Activated naive CD8-positive, alpha-beta T cell treated with anti-CD3 and anti-CD28 coated beads for 36 hours (primary cell): ENCODE data around the gene PHRF1. TPM values are rescaled to one million over a fixed set of nuclear protein-coding genes. Genes with fewer than 3 reads are reported as not detected.

Experiments
- DNase-seq: peaks from one replicate; pipeline ENCODE4 v3.0.0; 2021
- H3K27ac Mint-ChIP-seq: one replicate; pipeline ENCODE4 v1.8.0; 2022; ENCODE audit warnings: mild to moderate bottlenecking, moderate library complexity, mixed read lengths
- H3K27me3 Mint-ChIP-seq: one replicate; pipeline ENCODE4 v1.8.0; 2022; ENCODE audit warnings: mild to moderate bottlenecking, mixed read lengths
- H3K36me3 Mint-ChIP-seq: one replicate; pipeline ENCODE4 v1.8.0; 2021; ENCODE audit warnings: mild to moderate bottlenecking, mixed read lengths
- H3K4me1 Mint-ChIP-seq: one replicate; pipeline ENCODE4 v1.8.0; 2021; ENCODE audit warnings: mixed read lengths
- H3K4me3 Mint-ChIP-seq: one replicate; pipeline ENCODE4 v1.8.0; 2022; ENCODE audit warnings: mild to moderate bottlenecking, moderate library complexity, mixed read lengths
- H3K9me3 Mint-ChIP-seq: one replicate; pipeline ENCODE4 v1.8.0; 2022; ENCODE audit warnings: mixed read lengths
- total RNA-seq, 2 experiments: library from RNA; stranded (reverse); gene quantifications; one replicate each; pipeline ENCODE4 v1.2.3, GENCODE V29; 2021

Gene PHRF1
- total RNA-seq, 2 experiments from 2014 or later = 42.3 to 44.3 TPM

DNA sequence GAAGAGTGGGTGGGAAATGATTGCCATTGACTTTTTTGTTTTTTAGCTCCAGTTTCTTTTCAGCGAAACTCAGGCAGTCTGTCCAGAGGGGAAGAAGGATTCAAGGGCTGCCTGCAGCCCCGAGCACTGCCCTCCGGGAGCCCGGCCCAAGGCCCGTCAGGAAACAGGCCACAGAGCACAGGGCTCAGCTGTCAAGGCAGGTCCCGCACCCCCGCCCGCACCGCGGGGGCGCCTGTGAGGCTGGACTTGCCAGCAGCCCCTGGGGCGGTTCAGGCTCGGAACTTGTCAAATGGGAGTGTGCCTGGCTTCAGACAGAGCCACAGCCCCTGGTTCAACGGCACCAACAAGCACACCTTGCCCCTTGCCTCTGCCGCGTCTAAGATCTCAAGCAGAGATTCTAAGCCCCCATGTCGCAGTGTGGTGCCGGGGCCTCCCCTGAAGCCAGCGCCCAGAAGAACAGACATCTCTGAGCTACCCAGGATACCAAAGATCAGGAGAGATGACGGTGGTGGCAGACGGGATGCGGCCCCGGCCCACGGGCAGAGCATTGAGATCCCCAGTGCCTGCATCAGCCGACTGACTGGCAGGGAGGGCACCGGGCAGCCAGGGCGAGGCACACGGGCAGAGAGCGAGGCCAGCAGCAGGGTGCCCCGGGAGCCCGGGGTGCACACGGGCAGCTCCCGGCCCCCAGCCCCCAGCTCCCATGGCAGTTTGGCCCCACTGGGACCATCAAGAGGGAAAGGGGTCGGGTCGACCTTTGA, 30.9 kb downstream of the PHRF1 start:
- Mint-ChIP-seq H3K9me3 (no peaks in the 10 kb centered on the region), H3K27ac (peak overlapping the region; percentile 38), H3K4me1 (peaks cover 4% of the 10 kb centered on the region), H3K4me3 (no peak overlapping the region), H3K27me3 (no peaks in the 10 kb centered on the region), H3K36me3 (peaks cover 8% of the 10 kb centered on the region)
- DNase-seq = no peak

DNA sequence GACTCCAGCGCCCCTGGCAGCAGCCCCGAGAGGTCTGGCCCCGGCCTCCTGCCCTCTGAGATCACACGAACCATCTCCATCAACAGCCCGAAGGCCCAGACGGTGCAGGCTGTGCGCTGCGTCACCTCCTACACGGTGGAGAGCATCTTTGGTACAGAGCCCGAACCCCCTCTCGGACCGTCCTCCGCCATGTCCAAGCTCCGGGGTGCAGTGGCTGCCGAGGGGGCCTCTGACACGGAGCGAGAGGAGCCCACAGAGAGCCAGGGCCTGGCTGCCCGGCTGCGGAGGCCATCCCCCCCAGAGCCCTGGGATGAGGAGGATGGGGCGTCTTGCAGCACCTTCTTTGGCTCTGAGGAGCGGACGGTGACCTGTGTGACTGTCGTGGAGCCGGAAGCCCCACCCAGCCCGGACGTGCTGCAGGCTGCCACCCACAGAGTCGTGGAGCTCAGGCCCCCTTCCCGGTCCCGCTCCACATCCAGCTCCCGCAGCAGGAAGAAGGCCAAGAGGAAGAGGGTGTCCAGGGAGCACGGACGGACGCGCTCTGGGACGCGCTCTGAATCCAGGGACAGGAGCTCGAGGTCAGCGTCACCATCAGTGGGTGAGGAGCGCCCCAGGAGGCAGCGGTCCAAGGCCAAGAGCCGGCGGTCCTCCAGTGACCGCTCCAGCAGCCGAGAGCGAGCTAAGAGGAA, 31.8 kb downstream of the PHRF1 start:
- Mint-ChIP-seq H3K4me1 (peaks cover 4% of the 10 kb centered on the region), H3K36me3 (peaks cover 8% of the 10 kb centered on the region), H3K4me3 (no peak overlapping the region), H3K27me3 (no peaks in the 10 kb centered on the region), H3K27ac (no peak overlapping the region), H3K9me3 (no peaks in the 10 kb centered on the region)
- DNase-seq = no peak

- Mint-ChIP-seq H3K36me3 (peaks cover 8% of the 10 kb centered on the region), H3K27ac (no peak overlapping the region)
Measured at GRCh38 chr11:608791-609251, 32.6 kb downstream of the PHRF1 start.

DNA sequence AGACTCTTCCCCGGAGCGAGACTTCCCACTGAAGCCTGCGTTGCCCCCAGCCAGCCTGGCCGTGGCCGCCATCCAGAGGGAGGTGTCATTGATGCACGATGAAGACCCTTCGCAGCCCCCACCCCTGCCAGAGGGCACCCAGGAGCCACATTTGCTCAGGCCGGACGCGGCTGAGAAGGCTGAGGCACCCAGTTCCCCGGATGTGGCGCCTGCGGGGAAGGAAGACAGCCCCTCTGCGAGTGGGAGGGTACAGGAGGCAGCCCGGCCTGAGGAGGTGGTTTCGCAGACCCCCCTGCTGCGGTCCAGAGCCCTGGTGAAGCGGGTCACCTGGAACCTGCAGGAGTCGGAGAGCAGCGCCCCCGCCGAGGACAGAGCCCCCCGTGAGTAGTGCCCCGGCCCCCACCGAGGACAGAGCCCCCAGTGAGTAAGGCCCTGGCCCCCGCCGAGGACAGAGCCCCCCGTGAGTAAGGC, 33.1 kb downstream of the PHRF1 start:
- Mint-ChIP-seq H3K9me3 (no peaks in the 10 kb centered on the region), H3K27ac (no peak overlapping the region), H3K27me3 (no peaks in the 10 kb centered on the region), H3K36me3 (peaks cover 11% of the 10 kb centered on the region), H3K4me3 (no peak overlapping the region), H3K4me1 (peaks cover 10% of the 10 kb centered on the region)
- no peak for DNase-seq

More at GRCh38 chr11:608791-609251, 32.6 kb downstream of the PHRF1 start:
- DNase-seq = no peak
- Mint-ChIP-seq H3K4me3 (no peak overlapping the region), H3K9me3 (no peaks in the 10 kb centered on the region), H3K27me3 (no peaks in the 10 kb centered on the region), H3K4me1 (peaks cover 6% of the 10 kb centered on the region)

GRCh38 chr11:610146-610801, 34.0 kb downstream of the PHRF1 start:
- no peak for DNase-seq
- Mint-ChIP-seq H3K9me3 (no peaks in the 10 kb centered on the region), H3K36me3 (peaks cover 11% of the 10 kb centered on the region), H3K27ac (peak overlapping the region; percentile 52), H3K27me3 (no peaks in the 10 kb centered on the region), H3K4me1 (peaks cover 12% of the 10 kb centered on the region), H3K4me3 (no peak overlapping the region)

DNA sequence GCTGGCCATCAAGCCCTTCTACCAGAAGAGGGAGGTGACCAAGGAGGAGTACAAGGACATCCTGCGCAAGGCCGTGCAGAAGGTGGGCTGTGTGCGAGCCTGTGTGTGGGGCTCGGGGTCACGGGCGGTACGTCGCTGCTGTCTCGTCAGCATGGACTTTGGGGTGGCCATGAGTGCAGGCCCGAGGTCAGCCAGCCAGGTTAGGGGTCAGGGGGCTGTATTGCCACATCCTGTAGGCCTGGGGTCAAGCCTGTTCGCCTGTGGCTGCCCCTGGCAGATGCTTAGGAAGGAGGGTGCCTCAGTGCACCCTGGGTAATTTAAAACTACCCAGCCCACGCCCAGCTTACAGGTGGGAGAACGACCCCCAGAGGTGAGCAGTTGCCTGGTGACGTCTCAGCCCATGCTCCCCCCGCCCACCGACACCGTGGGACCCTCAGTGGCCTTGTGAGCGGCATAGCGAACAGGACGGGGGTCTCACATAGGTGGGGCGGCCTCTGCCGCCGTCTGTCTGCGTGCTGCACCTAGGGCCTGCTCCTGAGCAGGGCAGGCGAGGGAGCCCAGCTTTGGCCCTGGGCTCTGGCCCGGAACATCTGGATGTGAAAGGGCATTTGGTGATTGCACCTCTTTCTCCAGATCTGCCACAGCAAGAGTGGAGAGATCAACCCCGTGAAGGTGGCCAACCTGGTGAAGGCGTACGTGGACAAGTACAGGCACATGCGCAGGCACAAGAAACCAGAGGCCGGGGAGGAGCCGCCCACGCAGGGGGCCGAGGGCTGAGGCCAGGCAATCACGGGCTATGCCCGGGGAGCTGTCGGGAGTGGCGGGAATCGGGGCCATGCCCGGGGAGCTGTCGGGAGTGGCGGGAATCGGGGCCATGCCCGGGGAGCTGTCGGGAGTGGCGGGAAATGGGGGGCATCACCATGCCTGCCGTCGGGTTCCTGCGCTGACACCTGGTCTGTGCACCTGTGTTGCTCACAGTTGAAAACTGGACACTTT, 35.0 kb downstream of the PHRF1 start:
- Mint-ChIP-seq H3K36me3 (peaks cover 11% of the 10 kb centered on the region), H3K9me3 (no peaks in the 10 kb centered on the region), H3K27ac (peak overlapping the region; percentile 67), H3K4me1 (peaks cover 14% of the 10 kb centered on the region), H3K4me3 (no peak overlapping the region), H3K27me3 (no peaks in the 10 kb centered on the region)
- no peak for DNase-seq

DNA sequence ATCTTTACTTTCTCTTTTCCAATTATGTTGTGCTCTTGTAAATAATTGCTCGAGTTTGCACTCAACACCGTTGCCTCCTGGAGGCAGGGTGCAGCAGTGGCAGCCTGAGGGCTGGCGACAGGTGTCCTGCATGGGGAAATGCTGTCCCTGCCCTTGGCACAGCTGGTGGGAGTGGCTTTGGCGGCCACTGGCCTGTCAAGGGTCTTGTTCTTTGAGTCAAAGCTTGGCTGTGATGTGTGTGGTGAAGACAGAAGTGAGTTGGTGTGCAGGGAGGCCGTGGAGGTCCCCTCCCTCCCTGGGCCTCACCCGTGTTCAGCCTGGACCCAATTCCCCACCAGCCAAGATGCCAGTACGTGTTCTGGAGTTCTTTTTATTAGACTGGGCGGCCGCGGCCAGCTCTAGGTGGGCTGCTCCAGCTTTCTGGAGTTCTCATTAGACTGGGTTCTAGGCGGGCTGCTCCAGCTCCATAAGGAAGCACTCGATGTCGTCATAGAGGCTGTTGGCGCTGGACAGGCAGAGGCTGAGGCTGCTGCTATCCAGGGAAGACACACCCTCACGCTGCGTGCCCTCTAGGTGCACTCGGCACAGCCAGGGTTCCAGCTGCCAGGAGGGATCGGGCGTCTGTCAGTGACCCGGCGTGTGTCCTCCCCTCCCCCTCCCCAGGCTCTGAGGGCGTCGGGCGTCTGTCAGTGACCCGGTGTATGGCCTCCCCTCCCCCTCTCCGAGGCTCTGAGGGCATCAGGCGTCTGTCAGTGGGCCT, 36.1 kb downstream of the PHRF1 start:
- H3K4me3 Mint-ChIP-seq = no peak overlapping the region

DNA sequence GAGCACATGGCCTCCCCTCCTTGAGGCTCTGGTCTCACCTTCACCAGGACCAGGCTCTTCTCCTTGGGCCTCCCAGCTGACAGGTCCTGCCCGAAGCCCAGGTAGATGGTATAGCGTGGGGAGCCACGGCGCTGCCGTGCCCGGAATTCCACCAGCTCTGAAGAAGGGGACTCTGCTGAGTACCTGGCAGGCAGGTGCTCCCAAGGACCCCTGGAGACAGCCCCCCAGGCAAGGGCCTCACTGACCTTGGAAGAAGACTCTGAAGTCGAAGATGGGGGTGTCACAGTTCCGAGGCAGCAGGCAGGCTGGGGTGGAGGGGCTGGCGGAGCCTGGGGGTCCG, 36.7 kb downstream of the PHRF1 start:
- Mint-ChIP-seq H3K27ac (peak overlapping the region; percentile 48), H3K27me3 (no peaks in the 10 kb centered on the region), H3K4me1 (peaks cover 10% of the 10 kb centered on the region), H3K9me3 (no peaks in the 10 kb centered on the region), H3K4me3 (no peak overlapping the region), H3K36me3 (peaks cover 13% of the 10 kb centered on the region)
- DNase-seq = no peak

More for the DNA sequence above, 36.1 kb downstream of the PHRF1 start:
- no peaks in the 10 kb centered on the region for H3K27me3 Mint-ChIP-seq
- peaks cover 10% of the 10 kb centered on the region for H3K4me1 Mint-ChIP-seq
- H3K27ac Mint-ChIP-seq = peak overlapping the region; percentile 67
- peaks cover 13% of the 10 kb centered on the region for H3K36me3 Mint-ChIP-seq
- no peaks in the 10 kb centered on the region for H3K9me3 Mint-ChIP-seq
- peak; percentile 45 for DNase-seq

DNA sequence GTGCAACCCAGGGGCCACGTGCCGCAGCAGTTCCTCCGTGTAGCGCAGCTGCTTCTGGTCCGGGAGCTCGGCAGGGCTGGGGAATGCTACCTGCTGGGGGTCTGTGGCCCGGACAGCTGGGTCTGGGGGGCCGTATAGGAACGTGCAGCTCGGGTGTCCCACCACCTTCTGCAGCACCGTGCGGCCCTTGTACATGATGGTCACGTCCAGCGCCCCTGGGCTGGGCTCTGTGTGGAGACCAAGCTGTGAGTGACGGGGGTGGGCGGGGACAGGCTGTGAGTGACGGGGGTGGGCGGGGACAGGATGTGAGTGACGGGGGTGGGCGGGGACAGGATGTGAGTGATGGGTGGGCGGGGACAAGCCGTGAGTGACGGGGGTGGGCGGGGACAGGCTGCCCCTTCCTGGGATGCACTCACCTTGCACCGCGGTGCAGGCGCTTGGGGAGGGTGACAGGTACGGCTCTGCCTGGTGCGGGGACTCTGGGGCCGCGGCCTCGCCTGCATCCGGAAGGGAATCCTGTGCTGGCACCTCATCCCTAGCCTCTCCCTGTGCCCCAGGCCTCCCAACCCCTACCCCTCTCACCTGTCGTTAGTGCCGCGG, 37.2 kb downstream of the PHRF1 start:
- Mint-ChIP-seq H3K9me3 (no peaks in the 10 kb centered on the region), H3K4me1 (peaks cover 10% of the 10 kb centered on the region), H3K27ac (peak overlapping the region; percentile 85), H3K4me3 (peak overlapping the region; percentile 40), H3K27me3 (no peaks in the 10 kb centered on the region), H3K36me3 (peaks cover 14% of the 10 kb centered on the region)
- peak; percentile 82 for DNase-seq

DNA sequence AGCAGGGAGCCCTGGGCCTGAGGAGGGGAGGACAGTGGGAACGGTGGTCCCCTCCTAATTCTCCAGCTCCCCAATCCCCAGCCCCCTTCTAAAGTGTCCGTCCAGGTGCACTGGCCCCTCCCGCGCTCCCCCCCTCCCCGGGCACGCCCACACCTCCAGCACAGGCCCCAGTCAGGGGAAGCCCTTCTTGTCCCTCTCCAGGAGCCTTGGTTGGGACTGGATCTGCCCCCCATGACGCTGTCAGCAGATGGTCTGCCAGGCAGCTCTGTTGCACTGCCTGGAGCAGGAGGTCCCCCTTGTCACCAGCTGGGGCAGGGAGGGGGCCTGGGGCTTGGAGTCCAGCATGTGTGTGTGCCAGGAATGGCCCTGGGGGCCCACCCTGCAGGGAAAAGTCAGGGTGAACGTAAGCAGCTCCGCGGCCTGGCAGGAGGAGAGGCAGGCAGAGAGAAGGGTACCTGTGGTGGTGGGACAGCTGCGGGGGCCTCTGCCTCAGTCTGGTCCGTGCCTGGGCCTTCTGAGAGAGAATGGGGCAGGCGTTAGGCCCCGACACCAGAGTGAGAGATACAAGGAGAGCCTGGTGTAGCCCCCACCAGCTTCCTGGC, 37.9 kb downstream of the PHRF1 start:
- no peaks in the 10 kb centered on the region for H3K9me3 Mint-ChIP-seq
- H3K27me3 Mint-ChIP-seq = no peaks in the 10 kb centered on the region
- H3K4me1 Mint-ChIP-seq = peaks cover 10% of the 10 kb centered on the region
- H3K27ac Mint-ChIP-seq = peak overlapping the region; percentile 85
- no peak for DNase-seq
- H3K36me3 Mint-ChIP-seq = peaks cover 14% of the 10 kb centered on the region
- H3K4me3 Mint-ChIP-seq = peak overlapping the region; percentile 85

DNA sequence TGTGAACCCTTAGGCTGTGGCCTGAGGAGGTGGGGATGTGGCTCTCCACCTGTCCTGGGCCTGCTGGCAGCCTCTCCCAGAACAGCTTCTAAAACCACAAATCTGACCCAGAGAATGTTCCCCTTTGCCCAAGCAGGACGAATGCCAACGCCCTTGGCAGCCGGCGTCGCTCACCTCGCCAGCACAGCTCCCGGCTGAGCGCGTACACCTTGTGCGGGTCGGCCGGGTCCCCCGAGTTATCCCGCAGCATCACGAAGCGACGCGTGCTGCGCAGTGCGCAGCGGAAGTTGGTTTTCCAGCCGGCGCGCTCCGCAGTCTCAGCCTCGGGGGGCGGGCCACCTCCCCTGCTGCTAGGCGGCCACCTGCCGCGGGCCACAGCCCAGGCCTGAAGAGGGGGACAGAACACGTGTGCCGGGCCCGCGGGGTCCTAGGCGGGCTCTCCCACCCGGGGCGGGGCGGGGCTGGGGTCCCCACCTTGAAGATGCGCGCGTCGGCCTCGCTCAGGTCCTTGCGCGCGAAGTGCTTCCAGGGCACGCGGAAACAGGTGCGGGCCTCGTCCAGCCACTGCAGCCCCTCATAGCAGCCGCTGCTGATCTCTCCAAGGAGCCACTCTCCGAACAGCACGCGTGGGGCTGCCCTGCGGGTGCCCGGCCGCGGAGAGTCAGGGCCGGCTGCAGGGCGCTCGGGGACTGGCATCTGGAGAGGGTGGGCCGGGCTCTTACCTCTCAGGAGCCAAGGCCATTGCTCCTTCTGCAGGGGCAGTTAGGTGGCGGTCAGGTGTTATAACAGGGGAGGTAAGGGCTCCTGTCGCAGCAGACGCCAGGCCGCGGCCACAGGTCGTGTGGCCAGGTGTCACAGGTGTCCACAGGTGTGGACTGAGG, 38.6 kb downstream of the PHRF1 start:
- H3K36me3 Mint-ChIP-seq = peaks cover 14% of the 10 kb centered on the region
- peak overlapping the region; percentile 94 for H3K27ac Mint-ChIP-seq
- no peaks in the 10 kb centered on the region for H3K27me3 Mint-ChIP-seq
- peak overlapping the region; percentile 85 for H3K4me3 Mint-ChIP-seq
- DNase-seq = no peak
- H3K9me3 Mint-ChIP-seq = no peaks in the 10 kb centered on the region
- peaks cover 10% of the 10 kb centered on the region for H3K4me1 Mint-ChIP-seq

DNA sequence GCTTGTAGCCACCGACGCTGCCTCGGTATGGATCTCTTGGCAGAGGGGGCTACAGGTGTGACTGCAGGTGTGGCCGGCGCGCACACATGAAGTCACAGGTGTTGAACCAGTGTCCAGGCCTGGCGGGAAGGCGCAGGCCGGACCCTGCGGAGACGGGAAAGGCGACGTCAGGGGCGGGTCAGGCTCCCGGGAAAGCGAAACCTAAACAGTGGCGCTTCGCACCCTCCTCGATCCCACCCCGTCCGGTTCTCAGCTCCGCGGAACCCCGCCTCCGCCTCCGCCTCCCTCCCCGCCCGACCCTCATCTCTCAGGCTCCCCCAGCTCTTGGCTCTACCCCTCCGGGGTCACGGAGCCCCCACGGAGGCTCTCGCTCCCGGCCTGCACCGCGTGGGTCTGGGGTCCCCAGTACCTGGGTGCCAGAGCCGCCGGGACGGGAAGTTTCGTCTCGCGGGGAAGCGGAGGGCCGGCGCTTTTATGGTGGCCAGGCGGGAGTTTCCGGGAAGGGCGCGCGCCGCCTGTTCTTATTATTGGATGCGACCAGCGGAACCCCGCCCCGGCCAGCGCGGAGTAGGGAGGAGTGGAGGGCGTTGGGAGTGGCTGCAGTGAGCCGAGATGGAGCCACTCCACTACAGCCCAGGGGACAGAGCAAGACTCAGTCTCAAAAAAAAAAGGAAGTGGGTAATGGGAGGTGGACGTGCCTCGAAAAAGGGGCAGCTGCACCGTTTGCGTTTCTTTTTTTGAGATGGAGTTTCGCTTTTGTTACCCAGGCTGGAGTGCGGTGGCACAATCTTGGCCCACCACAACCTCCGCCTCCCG, 39.4 kb downstream of the PHRF1 start, which contains the start of gene IRF7:
Gene IRF7 (minus strand): TSS at position 447 of the 816 bp plus-strand sequence. CDS start 586 bp downstream, outside the sequence.
- Mint-ChIP-seq H3K27ac (peak within 1 kb of the TSS; percentile 94), H3K27me3 (no peaks in the 10 kb centered on the region), H3K36me3 (peaks cover 13% of the 10 kb centered on the region), H3K9me3 (no peaks in the 10 kb centered on the region), H3K4me3 (peak within 1 kb of the TSS; percentile 85), H3K4me1 (peaks cover 10% of the 10 kb centered on the region)
- DNase-seq = peak; percentile 87
